Progenitor cell of endocrine pancreas (in vitro differentiated cells): Measurements from ENCODE around the gene KRT79. TPM values are rescaled to one million over a fixed set of nuclear protein-coding genes. Genes with fewer than 3 reads are reported as not detected.
A peak's percentile ranks its signal among the peaks of the same experiment; 100 is the strongest.
"Not testable (repeated sequence)": the region's sequence is repeated elsewhere in the genome, so short reads cannot be mapped to it uniquely, and the experiment has no call there.

Experiments used
- DNase-seq: peaks from one replicate; pipeline ENCODE4 v3.0.0; 2021; ENCODE audit warnings: low spot score; ENCODE audit not compliant: unreplicated experiment
- H3K27ac Mint-ChIP-seq: 2 replicates; pipeline ENCODE4 v1.8.0; 2021; ENCODE audit warnings: mild to moderate bottlenecking, moderate library complexity, mixed read lengths
- H3K27me3 Mint-ChIP-seq: 2 replicates; pipeline ENCODE4 v1.8.0; 2021; ENCODE audit warnings: mixed read lengths
- H3K36me3 Mint-ChIP-seq: 2 replicates; pipeline ENCODE4 v1.8.0; 2022; ENCODE audit warnings: mixed read lengths; ENCODE audit not compliant: insufficient read depth
- H3K4me1 Mint-ChIP-seq: 2 replicates; pipeline ENCODE4 v1.8.0; 2021; ENCODE audit warnings: low read depth, mixed read lengths
- H3K4me3 Mint-ChIP-seq: 2 replicates; pipeline ENCODE4 v1.8.0; 2021; ENCODE audit warnings: low read depth, mild to moderate bottlenecking, moderate library complexity, mixed read lengths
- H3K9me3 Mint-ChIP-seq: 2 replicates; pipeline ENCODE4 v1.8.0; 2021; ENCODE audit warnings: low read depth, mixed read lengths
- CTCF ChIP-seq: fragments of 200-600 bp; sonication (generic); IDR thresholded peaks from one replicate; pipeline ENCODE4 v1.5.0; 2021; ENCODE audit warnings: antibody characterized with exemption, mild to moderate bottlenecking; ENCODE audit not compliant: unreplicated experiment
- total RNA-seq: library from RNA; stranded (reverse); gene quantifications from 2 replicates; pipeline ENCODE4 v1.2.1, GENCODE V29; 2021

KRT79 gene
- total RNA-seq, 1 donor from 2014 or later, result not detected

- TF ChIP-seq CTCF, result no peak
- H3K27me3 Mint-ChIP-seq, result peaks cover 25% of the 10 kb centered on the region
- H3K36me3 Mint-ChIP-seq, result no peaks in the 10 kb centered on the region
- DNase-seq, result no peak
- no peak overlapping the region for H3K27ac Mint-ChIP-seq
- H3K4me1 Mint-ChIP-seq, result no peaks in the 10 kb centered on the region
- no peak overlapping the region for H3K4me3 Mint-ChIP-seq
- H3K9me3 Mint-ChIP-seq, result peaks cover 6% of the 10 kb centered on the region
Measured at GRCh38 chr12:52856787-52857186, 22.7 kb upstream of the KRT79 start.

GRCh38 chr12:52856077-52856476 is 22.0 kb upstream of the KRT79 start:
- not testable (repeated sequence) for H3K9me3 Mint-ChIP-seq, H3K27ac Mint-ChIP-seq, H3K4me3 Mint-ChIP-seq, DNase-seq, H3K36me3 Mint-ChIP-seq, H3K4me1 Mint-ChIP-seq
- peaks cover 29% of the 10 kb centered on the region for H3K27me3 Mint-ChIP-seq

- Mint-ChIP-seq H3K4me3 (no peak overlapping the region), H3K4me1 (no peaks in the 10 kb centered on the region), H3K27me3 (peaks cover 38% of the 10 kb centered on the region), H3K36me3 (no peaks in the 10 kb centered on the region), H3K9me3 (peaks cover 6% of the 10 kb centered on the region), H3K27ac (no peak overlapping the region)
- no peak for TF ChIP-seq CTCF
- DNase-seq, result no peak
Measured at GRCh38 chr12:52851787-52852186, 17.7 kb upstream of the KRT79 start.

GRCh38 chr12:52850681-52851080 is 16.6 kb upstream of the KRT79 start:
- H3K36me3 Mint-ChIP-seq, result no peaks in the 10 kb centered on the region
- no peaks in the 10 kb centered on the region for H3K4me1 Mint-ChIP-seq
- no peak for TF ChIP-seq CTCF
- peaks cover 42% of the 10 kb centered on the region for H3K27me3 Mint-ChIP-seq
- DNase-seq, result no peak
- H3K27ac Mint-ChIP-seq, result no peak overlapping the region
- H3K9me3 Mint-ChIP-seq, result peaks cover 5% of the 10 kb centered on the region
- no peak overlapping the region for H3K4me3 Mint-ChIP-seq

- no peak for DNase-seq
- Mint-ChIP-seq H3K27ac (no peak overlapping the region), H3K27me3 (peaks cover 46% of the 10 kb centered on the region), H3K4me3 (no peak overlapping the region), H3K4me1 (no peaks in the 10 kb centered on the region), H3K9me3 (no peaks in the 10 kb centered on the region), H3K36me3 (no peaks in the 10 kb centered on the region)
- no peak for TF ChIP-seq CTCF
Measured at GRCh38 chr12:52849511-52849910, 15.4 kb upstream of the KRT79 start.

GRCh38 chr12:52848661-52849255 is 14.6 kb upstream of the KRT79 start, which contains the start of gene KRT78:
KRT78 (minus strand) TSS chr12:52848994; CDS start chr12:52848930, 64 bp downstream.
- peak within 1 kb of the TSS; percentile 38 for H3K27ac Mint-ChIP-seq
- peaks cover 42% of the 10 kb centered on the region for H3K27me3 Mint-ChIP-seq
- H3K9me3 Mint-ChIP-seq, result no peaks in the 10 kb centered on the region
- DNase-seq, result no peak
- no peaks in the 10 kb centered on the region for H3K4me1 Mint-ChIP-seq
- H3K36me3 Mint-ChIP-seq, result no peaks in the 10 kb centered on the region
- H3K4me3 Mint-ChIP-seq, result no peak within 1 kb of the TSS
- TF ChIP-seq CTCF, result no peak
